Measurements from ENCODE around the gene VARS1.

The VARS1 gene

GRCh38 chr6:31792761-31793171 is 2.8 kb downstream of the VARS1 start:
- DNase-seq = no peak

- no peak for DNase-seq
Observed at GRCh38 chr6:31792090-31792374, 3.5 kb downstream of the VARS1 start.

DNA sequence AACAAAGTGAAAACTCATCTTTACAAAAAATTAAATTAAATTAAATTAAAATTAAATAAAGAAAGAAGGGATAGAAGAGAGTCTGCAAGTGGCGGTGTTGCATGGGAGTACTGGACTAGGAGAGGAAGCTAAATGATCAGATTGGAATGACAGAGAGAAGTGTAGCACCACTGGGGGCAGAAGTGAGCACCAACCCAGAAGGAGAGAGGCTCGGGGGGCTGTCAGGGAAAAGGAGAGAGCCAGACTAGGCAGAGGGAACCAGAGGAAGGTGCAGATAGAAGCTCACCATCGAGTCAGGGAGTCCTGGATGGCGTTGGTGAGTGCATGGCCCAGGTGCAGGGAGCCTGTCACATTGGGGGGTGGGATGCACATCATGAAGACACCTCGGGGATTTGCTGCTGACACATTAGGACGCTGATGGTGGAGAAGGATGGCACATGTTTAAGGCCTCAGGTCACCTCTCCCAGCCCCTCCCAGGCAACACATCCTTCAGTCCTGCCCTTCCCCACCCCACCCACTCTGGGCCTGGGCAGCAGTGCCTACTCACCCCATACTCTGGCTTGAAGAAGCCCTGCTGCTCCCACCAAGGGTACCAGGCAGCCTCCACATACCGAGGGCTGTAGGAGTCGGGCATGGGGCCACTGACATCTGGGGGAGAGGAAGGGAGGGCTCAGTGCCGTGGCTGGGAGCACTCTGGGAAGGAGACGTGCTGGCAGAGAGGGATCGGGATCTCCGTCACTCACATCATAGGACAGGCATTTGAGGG is 4.0 kb downstream of the VARS1 start:
- DNase-seq = no peak

DNA sequence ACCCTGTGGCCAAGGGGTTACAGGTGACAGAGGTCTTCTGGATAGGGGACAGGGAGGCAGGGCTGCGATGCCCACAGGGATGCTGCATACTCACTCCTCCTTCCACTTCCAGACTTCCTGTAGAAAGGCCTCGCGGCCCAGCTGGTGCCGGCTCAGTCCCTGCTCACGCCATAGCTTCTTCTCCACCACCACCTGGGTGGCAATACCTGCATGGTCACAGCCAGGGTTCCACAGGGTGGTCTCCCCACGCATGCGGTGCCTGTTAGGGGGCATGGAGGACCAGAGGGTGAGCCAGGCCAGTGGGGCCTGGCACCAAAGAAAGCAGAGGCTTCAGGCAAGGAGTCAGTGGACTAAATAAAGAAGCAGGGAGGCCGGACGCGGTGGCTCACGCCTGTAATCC is 10.1 kb downstream of the VARS1 start:
- DNase-seq = no peak

- DNase-seq = no peak
Observed at GRCh38 chr6:31784098-31784925, 11.2 kb downstream of the VARS1 start.

DNA sequence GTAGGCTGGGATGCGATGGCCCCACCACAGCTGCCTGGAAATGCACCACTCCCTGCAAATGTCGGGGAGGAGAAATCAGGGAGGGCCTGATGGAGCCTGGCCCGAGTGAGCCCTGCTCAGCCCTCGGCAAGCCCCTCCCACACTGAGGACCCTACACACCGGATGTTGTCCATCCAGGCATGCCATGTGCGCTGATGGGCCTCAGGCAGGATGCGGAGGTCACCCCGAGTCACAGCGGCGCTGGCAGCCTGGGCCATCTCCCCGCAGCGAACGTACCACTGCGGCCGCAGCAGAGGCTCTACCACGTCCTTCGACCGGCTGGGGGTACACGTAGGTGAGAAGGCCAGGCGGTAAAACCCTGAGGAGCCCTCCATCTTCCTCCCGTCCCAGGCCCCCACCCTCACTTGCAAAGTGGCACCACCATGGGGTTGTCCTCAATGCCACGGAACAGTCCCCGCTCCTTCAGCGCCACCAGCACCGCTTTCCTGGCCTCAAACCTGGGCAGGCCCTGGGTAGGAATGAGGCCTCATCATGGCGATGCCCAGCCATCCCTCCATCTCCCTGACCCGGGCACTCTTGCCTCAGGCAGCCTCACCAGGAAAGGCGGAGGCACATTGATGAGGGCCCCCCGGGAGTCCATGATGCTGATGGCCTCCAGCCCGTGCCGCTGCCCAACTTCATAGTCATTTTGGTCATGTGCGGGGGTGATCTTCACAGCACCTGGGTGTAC is 13.3 kb downstream of the VARS1 start:
- no peak for DNase-seq

- no peak for DNase-seq
Observed at GRCh38 chr6:31781244-31782125, 14.1 kb downstream of the VARS1 start.

DNA sequence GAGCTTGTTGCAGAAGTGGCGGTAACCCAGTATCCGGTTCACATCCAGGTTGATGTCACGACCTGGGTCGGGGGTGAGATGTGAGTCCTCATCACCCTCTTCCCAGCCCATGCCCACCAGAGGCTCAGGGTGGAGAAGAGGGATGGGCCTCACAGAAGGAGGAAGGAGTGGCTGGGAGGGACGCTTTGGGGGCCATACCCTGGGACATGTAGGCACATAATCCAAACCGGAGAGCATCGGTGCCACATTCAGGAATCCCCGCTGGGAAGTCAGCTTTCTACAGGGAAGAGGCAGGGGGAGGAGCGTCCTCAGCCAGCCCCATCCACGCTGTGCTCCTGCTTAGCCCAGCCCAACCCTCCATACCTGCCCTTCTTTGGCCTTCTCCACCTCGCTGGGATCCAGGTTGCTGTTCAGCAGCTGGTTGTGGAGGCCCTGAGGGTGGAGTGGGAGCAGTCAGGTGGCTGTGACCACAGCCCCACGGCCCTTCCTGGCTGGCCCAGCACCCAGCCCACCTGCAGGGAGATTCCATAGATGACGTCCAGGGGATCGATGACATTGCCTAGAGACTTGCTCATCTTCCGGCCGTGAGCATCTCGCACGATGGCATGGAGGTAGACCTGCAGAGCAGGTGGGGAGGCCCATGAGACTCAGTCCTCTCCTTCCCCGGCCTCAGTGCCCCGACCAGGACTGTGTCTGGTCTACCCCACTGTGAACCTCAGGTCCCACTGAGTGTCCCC is 14.9 kb downstream of the VARS1 start:
- no peak for DNase-seq

DNA sequence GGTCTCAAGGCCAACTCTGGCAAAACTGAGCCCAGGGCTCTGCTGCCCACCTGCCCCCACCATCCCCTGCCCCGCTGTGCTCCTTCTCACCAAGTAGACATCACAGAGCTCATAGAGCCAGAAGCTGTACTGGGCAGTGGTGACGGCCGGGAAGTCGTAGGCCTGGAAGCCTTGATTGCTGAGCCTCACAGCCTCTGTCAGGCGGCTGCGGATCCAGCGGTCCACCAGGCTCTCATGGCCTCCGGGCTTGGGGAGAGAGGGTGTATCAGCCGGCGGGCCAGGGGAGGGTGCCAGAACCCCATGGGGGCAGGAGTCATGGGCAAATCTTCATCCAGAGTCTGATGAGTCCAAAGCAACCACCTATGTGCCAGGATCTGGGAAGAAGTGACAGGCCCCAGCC is 15.6 kb downstream of the VARS1 start:
- no peak for DNase-seq

DNA sequence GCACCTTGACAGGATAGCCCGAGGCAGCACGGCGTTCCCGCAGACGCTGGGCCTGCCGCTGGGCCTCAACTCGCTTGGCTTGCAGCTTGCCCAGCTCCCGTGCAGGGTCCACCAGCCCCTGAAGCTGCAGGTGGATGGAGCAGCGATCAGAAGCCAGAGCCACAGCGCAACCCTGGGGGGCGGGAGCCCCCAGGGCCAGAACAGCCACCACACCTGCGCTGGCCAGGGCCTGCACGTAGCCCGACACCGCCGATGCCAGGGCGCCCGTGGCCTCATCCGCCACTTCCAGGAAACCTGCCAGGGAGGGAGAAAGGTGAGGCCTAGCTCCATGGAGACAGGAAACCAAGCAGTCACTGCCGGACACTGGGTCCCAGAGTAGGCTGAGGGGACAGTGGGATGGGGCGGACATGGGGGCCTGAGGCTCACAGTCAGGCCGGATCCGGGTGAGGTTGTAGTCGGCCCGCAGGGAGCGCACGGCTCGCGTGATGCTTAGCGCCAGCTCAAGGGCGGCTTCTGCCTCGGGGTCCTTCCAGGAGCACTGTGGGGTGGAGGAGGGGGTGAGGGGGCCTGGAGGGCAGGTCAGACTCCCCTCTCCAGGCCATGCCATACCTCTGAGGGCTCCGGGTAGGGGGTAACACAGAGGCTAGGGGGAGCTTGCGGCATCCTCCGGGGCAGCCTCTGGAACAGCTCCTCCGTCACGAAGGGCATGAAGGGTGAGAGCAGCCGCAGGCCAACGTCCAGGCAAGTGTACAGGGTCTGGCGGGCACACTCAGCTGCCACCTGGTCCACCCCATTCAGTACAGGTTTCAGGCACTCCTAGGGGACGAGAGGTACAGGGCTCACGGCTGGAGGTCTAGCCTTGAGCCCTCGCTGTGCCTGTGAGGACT is 16.3 kb downstream of the VARS1 start:
- no peak for DNase-seq

GRCh38 chr6:31778193-31778592 is 17.4 kb downstream of the VARS1 start:
- no peak for DNase-seq

GRCh38 chr6:31777667-31778050 is 17.9 kb downstream of the VARS1 start:
- no peak for DNase-seq

GRCh38 chr6:31776989-31777666 is 18.4 kb downstream of the VARS1 start, which contains the start of gene VWA7:
Gene VWA7 (minus strand): TSS chr6:31777328. CDS start chr6:31776779, 549 bp downstream.
- no peak for DNase-seq

- no peak for DNase-seq
Observed at GRCh38 chr6:31776485-31776988, 19.0 kb downstream of the VARS1 start.

- no peak for DNase-seq
Observed at GRCh38 chr6:31775633-31776484, 19.7 kb downstream of the VARS1 start.

DNA sequence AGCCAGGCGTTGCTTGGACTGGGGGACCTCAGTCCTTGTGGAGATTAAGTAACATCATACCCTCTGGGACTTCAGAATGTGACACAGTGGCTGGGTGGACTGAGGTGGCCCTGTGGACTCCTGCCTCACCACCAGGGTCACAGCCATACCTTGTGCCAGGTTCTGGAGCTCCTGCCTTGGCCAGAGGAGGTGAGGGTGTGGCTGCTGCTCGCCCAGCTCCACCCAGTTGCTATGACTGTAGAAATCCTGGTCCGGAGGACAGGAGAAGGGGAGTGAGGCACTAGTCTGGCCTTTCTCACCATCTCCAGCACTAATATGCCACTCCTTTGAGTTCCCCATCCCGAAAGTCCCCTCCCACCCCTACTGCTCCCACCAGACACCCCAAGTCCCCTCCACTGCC is 20.4 kb downstream of the VARS1 start:
- no peak for DNase-seq

DNA sequence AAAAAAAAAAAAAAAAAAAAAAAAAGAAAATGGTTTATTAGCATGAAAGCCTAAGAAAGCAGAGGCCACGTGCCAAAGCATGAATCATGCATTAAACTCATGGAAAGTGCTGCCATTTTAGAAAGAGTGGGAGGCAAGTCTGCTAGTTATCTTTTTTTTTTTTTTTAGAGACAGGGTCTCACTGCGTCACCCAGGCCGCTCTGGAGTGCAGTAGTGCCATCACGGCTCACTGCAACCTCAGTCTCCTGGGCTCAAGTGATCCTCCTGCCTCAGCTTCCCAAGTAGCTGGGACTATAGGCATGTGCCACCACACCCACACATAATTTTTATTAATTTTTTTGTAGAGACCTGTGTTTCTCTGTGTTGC is 23.6 kb downstream of the VARS1 start:
- no peak for DNase-seq

- no peak for DNase-seq
Observed at GRCh38 chr6:31770860-31771259, 24.7 kb downstream of the VARS1 start.

All from GOT3 (cell line).